Measurements from ENCODE around the gene HSPB9.

Gene HSPB9

DNA sequence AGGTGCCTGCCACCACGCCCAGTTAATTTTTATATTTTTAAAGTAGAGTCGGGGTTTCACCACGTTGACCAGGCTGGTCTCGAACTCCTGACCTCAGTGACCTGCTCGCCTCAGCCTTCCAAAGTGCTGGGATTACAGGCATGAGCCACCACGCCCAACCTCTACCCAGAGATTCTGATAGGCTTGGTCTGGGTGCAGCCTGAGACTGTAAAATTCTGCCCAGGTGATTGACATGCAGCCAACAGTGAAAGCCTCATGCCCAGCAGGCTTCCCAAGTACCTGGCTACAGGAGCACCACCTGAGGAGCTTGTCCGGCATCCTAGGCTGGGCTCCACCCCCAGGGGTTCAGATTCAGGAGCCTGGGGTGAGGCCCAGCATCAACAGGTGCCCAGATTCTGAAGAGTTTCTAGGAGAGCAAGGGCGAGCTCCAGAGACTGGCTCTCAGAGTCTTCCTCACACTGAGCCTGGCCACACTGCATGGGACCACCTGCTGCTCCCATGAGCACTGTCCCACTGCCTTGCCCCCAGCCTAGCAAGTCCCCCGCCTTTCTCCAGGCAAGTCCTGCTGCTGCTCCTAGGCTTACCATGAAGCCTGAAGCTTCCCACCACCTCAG, 41.0 kb upstream of the HSPB9 start:
- TF ChIP-seq, protein P1, sequence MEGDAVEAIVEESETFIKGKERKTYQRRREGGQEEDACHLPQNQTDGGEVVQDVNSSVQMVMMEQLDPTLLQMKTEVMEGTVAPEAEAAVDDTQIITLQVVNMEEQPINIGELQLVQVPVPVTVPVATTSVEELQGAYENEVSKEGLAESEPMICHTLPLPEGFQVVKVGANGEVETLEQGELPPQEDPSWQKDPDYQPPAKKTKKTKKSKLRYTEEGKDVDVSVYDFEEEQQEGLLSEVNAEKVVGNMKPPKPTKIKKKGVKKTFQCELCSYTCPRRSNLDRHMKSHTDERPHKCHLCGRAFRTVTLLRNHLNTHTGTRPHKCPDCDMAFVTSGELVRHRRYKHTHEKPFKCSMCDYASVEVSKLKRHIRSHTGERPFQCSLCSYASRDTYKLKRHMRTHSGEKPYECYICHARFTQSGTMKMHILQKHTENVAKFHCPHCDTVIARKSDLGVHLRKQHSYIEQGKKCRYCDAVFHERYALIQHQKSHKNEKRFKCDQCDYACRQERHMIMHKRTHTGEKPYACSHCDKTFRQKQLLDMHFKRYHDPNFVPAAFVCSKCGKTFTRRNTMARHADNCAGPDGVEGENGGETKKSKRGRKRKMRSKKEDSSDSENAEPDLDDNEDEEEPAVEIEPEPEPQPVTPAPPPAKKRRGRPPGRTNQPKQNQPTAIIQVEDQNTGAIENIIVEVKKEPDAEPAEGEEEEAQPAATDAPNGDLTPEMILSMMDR (IDR thresholded peaks at IDR 0.05; ENCODE audit: borderline replicate concordance, control extremely low read depth, extremely low read depth, insufficient read depth, missing control alignments) = no peak
- DNase-seq (ENCODE audit: low spot score) = no peak
- in situ Hi-C loops (cut with MboI; ENCODE audit: low sequenced_read_pairs, unreplicated experiment) = no loop called here

DNA sequence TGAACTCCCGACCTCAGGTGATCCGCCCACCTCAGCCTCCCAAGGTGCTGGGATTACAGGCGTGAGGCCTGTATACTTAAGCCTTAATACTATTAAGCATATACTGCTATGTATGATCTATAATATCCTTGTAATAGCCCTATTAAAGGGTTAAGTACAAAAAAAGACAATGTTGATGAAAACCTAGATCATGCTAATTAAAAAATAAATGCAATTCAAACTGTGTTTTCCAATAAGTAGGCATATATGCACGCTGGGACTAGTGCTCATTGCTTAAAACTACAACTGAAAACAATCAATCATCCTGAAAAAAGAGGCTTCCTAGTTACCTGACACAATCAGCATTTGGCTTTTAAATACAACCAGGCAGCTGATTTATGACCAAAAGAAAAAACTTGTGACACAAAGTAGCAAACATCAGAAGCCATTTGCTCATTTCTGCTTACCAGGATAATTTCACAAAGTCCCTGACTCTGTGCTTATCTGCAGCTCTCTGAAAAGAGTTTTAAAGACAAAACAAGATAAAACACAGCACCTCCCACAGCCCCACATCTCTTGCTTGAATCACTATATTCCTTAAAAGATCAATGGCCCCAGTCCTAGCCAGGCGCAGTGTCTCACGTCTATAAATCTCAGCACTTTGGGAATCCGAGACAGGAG, 35.4 kb upstream of the HSPB9 start:
- in situ Hi-C loops (cut with MboI; ENCODE audit: low sequenced_read_pairs, unreplicated experiment) = no loop called here
- no peak for DNase-seq (ENCODE audit: low spot score)
- TF ChIP-seq, protein P1 (IDR thresholded peaks at IDR 0.05; ENCODE audit: borderline replicate concordance, control extremely low read depth, extremely low read depth, insufficient read depth, missing control alignments) = no peak

DNA sequence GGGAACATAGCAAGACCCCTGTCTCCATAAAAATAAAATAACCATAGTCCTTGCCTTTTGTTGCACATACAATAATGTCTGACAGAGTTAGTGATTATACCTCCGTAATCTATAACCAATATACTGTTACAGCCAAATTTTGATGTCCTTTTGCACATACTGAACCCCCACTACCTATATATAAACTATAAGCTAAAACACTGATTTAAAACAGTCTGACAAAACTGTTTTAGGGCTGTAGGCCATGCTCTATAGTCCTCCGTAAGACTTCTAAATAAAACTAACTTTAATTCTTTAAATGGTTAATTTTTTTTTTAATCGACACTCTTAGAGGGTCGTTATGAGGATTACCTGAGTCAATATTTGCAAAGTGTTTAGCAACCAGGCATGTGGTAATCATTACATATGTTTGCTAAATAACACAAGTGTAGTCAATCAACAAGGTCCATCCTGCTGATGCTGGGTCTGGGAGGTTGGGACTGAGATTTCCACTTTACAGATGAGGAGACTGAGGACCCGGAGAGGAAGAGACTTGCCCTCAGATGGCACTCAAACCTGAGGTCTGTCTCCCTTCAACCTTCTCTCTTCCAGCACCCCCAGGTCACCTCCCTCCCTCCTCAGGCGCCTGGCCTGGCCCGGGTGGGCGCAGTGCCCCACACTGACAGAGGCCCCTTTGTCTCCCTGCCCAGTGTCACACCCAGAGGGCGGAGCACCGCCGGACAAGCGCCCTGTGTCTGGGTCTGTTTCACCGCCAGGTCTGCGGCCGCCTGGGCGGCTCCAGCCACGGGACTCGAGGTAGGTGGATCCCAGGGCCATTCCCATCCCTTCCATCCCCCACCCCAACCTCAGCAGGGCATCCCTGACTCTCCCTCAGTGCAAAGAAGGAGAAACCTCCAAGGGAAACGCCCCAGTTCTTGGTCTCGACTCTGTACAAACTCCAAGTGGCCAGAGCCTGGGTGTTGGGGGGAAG, 34.6 kb upstream of the HSPB9 start:
- no peak for DNase-seq (ENCODE audit: low spot score)
- in situ Hi-C loops (cut with MboI; ENCODE audit: low sequenced_read_pairs, unreplicated experiment) = no loop called here
- TF ChIP-seq, protein P1 (IDR thresholded peaks at IDR 0.05; ENCODE audit: borderline replicate concordance, control extremely low read depth, extremely low read depth, insufficient read depth, missing control alignments) = no peak

DNA sequence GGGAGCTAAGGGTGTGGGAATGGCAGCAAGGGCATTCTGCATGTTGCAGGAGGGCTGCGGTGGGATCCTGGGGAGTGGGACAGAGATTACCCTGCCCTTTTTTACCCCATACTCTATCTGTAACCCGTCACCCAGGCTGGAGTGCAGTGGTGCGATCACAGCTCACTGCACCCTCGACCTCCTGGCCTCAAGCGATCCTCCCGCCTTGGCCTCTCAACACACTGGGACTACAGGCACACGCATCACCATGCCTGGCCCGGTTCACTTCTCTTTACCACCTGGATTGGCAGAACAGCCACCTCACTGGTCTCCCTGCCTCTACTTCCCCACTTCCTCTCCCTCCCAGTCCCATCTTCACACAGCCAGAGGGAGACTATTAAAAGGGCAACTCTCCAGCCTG, 33.9 kb upstream of the HSPB9 start:
- DNase-seq (ENCODE audit: low spot score) = no peak
- in situ Hi-C loops (cut with MboI; ENCODE audit: low sequenced_read_pairs, unreplicated experiment) = no loop called here
- TF ChIP-seq, protein P1 (IDR thresholded peaks at IDR 0.05; ENCODE audit: borderline replicate concordance, control extremely low read depth, extremely low read depth, insufficient read depth, missing control alignments) = no peak

DNA sequence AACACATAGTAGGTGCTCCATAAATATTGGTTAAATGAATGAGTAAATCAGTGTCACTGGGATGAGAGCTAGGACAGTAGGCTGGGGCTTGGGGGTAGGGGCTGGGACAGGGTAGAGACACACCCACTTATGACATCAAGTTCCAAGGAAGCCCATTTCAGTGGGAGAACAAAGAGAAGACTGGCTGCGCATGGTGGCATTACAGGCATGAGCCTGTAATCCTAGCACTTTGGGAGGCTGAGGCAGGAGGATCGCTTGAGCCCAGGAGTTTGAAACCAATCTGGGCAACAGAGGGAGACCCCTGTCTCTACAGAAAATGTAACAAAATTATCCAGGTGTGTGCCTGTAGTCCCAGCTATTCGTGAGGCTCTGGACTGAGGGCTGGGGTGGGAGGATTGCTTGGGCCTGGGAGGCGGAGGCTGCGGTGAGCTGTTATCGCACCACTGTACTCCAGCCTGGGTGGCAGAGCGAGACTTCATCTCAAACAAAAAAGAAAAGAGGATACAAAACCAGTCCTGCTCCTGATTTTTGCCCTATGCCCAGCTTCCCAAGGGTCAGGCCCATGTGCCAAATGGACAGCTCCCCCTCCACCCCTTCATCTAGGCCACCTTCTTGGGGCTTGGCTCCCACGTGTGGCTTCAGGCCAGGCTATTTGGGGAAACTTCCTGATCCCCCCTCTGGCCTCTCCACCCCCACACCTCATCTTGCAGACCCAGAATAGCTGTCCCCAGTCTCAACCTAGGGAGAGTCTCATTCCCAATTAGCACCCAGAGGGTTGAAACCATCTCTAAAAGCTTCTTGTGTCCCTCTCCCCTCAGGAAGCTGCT, 31.4 kb upstream of the HSPB9 start:
- in situ Hi-C loops (cut with MboI; ENCODE audit: low sequenced_read_pairs, unreplicated experiment) = no loop called here
- DNase-seq (ENCODE audit: low spot score) = no peak
- TF ChIP-seq, protein P1 (IDR thresholded peaks at IDR 0.05; ENCODE audit: borderline replicate concordance, control extremely low read depth, extremely low read depth, insufficient read depth, missing control alignments) = no peak

DNA sequence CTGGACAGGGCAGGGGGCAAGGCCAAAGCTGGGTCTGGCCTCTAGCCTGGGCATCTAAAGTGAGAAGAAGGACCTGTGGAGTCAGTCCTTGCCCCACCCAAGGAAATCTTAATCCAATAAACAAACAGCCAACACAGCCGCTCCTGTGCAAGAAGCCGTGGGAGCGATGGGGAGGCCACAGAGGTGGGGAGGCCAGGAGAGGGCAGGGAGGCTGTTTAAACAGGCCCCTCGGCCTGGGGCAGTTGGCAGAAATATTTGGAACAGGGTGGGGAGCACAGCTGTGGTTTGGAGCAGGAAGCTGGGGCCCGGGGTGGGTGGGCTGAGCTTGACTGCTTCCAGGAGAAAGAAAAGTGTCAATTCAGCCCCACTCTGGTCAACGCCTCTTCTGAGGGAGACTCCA, 29.7 kb upstream of the HSPB9 start:
- in situ Hi-C loops (cut with MboI; ENCODE audit: low sequenced_read_pairs, unreplicated experiment) = no loop called here
- no peak for DNase-seq (ENCODE audit: low spot score)
- TF ChIP-seq, protein P1 (IDR thresholded peaks at IDR 0.05; ENCODE audit: borderline replicate concordance, control extremely low read depth, extremely low read depth, insufficient read depth, missing control alignments) = no peak
